ENCODE measurements around the gene SNED1. TPM values are rescaled to one million over a fixed set of nuclear protein-coding genes. Genes with fewer than 3 reads are reported as not detected.

Gene SNED1
- polyA plus RNA-seq, 3 donors, result 0.02 to 3.4 (median 0.12) TPM

DNA sequence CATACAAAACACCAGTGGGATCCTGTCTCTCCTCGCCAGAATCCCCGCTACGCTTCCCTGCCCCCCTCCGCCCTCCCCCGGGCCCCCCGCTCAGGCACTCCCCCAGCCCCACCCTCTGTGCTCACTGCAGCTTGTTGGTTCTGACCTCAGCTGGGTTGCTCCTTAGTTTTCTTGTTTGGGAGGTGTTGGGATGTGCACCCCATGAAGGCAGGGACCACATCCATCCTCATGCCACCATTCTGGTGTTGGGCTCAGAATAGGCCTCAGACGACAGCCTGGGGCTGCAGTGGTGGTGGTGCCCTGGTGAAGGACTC lies 4.6 kb downstream of the SNED1 start:
- Mint-ChIP-seq H3K36me3 (peaks cover 9% of the 10 kb centered on the region in 2 donors), H3K27me3 (ENCODE audit: low read depth in 3 of 3) (peaks cover 23 to 44% (median 27%) of the 10 kb centered on the region in 3 donors), H3K27ac (no peak overlapping the region), H3K4me1 (peaks cover 6% of the 10 kb centered on the region), H3K9me3 (peaks cover 20 to 44% (median 35%) of the 10 kb centered on the region in 7 donors), H3K4me3 (peak overlapping the region in 1 of 2 donors; percentile 24)
- Histone ChIP-seq H3K4me3 (replicated peaks in 1 of 3; ENCODE audit: low read depth in 2 of 3, low read length in 3 of 3) (no peak overlapping the region), H3K9ac (ENCODE audit: insufficient read depth, low read length, poor library complexity, severe bottlenecking) (no peak overlapping the region), H3K4me1 (ENCODE audit: control insufficient read depth in 1 of 2, insufficient read depth in 2 of 2, low read length in 2 of 2) (peaks cover 7 to 14% of the 10 kb centered on the region in 2 donors), H2AFZ (ENCODE audit: insufficient read depth, low read depth, low read length, poor library complexity, severe bottlenecking) (no peak overlapping the region), H3K36me3 (replicated peaks in 1 of 2; ENCODE audit: control insufficient read depth in 1 of 2, insufficient read depth in 2 of 2, low read length in 2 of 2) (no peaks in the 10 kb centered on the region), H3K9me3 (replicated peaks in 1 of 2; ENCODE audit: control insufficient read depth in 1 of 2, insufficient read depth in 1 of 2, low read length in 2 of 2) (peaks cover 24 to 26% of the 10 kb centered on the region in 2 donors), H3K27me3 (ENCODE audit: control insufficient read depth in 2 of 2, insufficient read depth in 2 of 2, low read length in 2 of 2) (peaks cover 4 to 23% of the 10 kb centered on the region in 2 donors), H3K79me2 (ENCODE audit: insufficient read depth, low read length) (no peaks in the 10 kb centered on the region), H4K20me1 (ENCODE audit: insufficient read depth, low read length) (peaks cover 10% of the 10 kb centered on the region), H3K27ac (ENCODE audit: low read depth in 1 of 2, low read length in 2 of 2) (no peak overlapping the region), H3K4me2 (replicated peaks; ENCODE audit: extremely low read depth, low read length, poor library complexity, severe bottlenecking) (no peak overlapping the region)
- 67% methylated on average over 1 of the region's 7 CpGs for WGBS (ENCODE audit: insufficient coverage)
- DNase-seq, result peak in 1 of 3 donors; percentile 1
- TF ChIP-seq, protein P1, sequence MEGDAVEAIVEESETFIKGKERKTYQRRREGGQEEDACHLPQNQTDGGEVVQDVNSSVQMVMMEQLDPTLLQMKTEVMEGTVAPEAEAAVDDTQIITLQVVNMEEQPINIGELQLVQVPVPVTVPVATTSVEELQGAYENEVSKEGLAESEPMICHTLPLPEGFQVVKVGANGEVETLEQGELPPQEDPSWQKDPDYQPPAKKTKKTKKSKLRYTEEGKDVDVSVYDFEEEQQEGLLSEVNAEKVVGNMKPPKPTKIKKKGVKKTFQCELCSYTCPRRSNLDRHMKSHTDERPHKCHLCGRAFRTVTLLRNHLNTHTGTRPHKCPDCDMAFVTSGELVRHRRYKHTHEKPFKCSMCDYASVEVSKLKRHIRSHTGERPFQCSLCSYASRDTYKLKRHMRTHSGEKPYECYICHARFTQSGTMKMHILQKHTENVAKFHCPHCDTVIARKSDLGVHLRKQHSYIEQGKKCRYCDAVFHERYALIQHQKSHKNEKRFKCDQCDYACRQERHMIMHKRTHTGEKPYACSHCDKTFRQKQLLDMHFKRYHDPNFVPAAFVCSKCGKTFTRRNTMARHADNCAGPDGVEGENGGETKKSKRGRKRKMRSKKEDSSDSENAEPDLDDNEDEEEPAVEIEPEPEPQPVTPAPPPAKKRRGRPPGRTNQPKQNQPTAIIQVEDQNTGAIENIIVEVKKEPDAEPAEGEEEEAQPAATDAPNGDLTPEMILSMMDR (IDR thresholded peaks at IDR 0.05), result no peak
- intact Hi-C loops (cut with micrococcal nuclease), result no loop called here

DNA sequence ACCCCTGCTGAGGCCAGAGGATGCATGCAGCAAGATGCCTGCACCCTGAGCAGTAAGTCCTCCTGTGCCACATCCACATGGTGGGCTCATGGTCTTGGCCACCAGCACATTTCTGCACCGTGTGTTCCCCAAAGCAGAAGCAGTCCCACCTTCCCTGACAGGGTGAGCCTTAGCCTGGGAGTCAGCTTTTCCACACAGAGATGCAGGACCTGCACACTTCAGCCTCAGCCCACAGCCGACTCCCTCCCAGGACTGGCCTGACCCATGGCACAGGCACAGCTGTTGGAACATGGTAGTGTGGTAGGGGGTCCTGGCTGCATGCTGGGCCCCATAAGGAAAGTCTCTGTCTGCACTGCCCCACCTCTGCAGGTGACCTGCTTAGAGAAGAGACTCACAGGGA lies 5.0 kb downstream of the SNED1 start:
- no peak overlapping the region for H3K4me3 ChIP-seq (replicated peaks in 1 of 3; ENCODE audit: low read depth in 2 of 3, low read length in 3 of 3)
- TF ChIP-seq, protein P1 (IDR thresholded peaks at IDR 0.05), result no peak
- H3K27me3 Mint-ChIP-seq (ENCODE audit: low read depth in 3 of 3), result peaks cover 23 to 45% (median 27%) of the 10 kb centered on the region in 3 donors

More for the DNA sequence above, 5.0 kb downstream of the SNED1 start:
- H3K36me3 ChIP-seq (replicated peaks in 1 of 2; ENCODE audit: control insufficient read depth in 1 of 2, insufficient read depth in 2 of 2, low read length in 2 of 2), result no peaks in the 10 kb centered on the region
- Mint-ChIP-seq H3K9me3 (peaks cover 20 to 43% (median 35%) of the 10 kb centered on the region in 7 donors), H3K4me1 (peaks cover 6% of the 10 kb centered on the region), H3K36me3 (peaks cover 9% of the 10 kb centered on the region in 2 donors), H3K4me3 (no peak overlapping the region), H3K27ac (no peak overlapping the region)
- peaks cover 10% of the 10 kb centered on the region for H4K20me1 ChIP-seq (ENCODE audit: insufficient read depth, low read length)
- H3K9ac ChIP-seq (ENCODE audit: insufficient read depth, low read length, poor library complexity, severe bottlenecking), result no peak overlapping the region
- no peak overlapping the region for H3K4me2 ChIP-seq (replicated peaks; ENCODE audit: extremely low read depth, low read length, poor library complexity, severe bottlenecking)
- H3K27me3 ChIP-seq (ENCODE audit: control insufficient read depth in 2 of 2, insufficient read depth in 2 of 2, low read length in 2 of 2), result peaks cover 4 to 23% of the 10 kb centered on the region in 2 donors
- H2AFZ ChIP-seq (ENCODE audit: insufficient read depth, low read depth, low read length, poor library complexity, severe bottlenecking), result no peak overlapping the region
- peaks cover 24 to 26% of the 10 kb centered on the region in 2 donors for H3K9me3 ChIP-seq (replicated peaks in 1 of 2; ENCODE audit: control insufficient read depth in 1 of 2, insufficient read depth in 1 of 2, low read length in 2 of 2)
- DNase-seq, result no peak
- intact Hi-C loops (cut with micrococcal nuclease), result no loop called here
- H3K27ac ChIP-seq (ENCODE audit: low read depth in 1 of 2, low read length in 2 of 2), result no peak overlapping the region
- 80% methylated on average over 1 of the region's 2 CpGs for WGBS (ENCODE audit: insufficient coverage)
- H3K4me1 ChIP-seq (ENCODE audit: control insufficient read depth in 1 of 2, insufficient read depth in 2 of 2, low read length in 2 of 2), result peaks cover 4 to 12% of the 10 kb centered on the region in 2 donors
- no peaks in the 10 kb centered on the region for H3K79me2 ChIP-seq (ENCODE audit: insufficient read depth, low read length)

All from CD14-positive monocyte (primary cell).